ENCODE measurements around the gene FRRS1.

DNA sequence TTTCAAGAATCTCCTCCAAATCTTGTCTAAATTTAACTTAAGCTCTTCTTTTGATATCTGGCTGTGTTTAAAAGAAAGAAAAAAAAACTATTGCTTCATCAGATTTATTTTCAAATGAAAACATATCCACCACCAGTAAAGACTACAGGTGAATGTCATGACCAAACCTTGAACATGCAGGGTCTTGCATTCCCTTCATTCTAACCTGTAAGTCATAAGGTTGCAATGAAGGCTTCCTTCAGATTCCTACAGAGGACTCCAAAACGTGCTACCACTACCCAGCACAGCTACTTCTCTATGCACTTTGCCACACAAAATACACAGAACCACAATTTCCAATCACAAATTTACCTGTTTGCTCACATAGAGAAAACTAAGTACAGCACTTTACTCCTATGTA, 26.3 kb downstream of the FRRS1 start:
- TF ChIP-seq POLR2A (IDR thresholded peaks at IDR 0.05; ENCODE audit: extremely low read depth, insufficient read length) (no peak), CTCF (IDR thresholded peaks at IDR 0.05; ENCODE audit: low read depth, low read length) (no peak)
